Effector memory CD4-positive, alpha-beta T cell (primary cell): ENCODE measurements around the gene CCDC200.
"Not testable (repeated sequence)": the region's sequence is repeated elsewhere in the genome, so short reads cannot be mapped to it uniquely, and the experiment has no call there.

Source experiments
- DNase-seq, 3 donors: peaks; one replicate each; pipeline ENCODE4 v3.0.0-alpha.2; 2020
- H3K27ac ChIP-seq: 2 replicates; pipeline ENCODE4 v1.7.0; 2013; ENCODE audit warnings: mild to moderate bottlenecking, low read length, moderate library complexity; ENCODE audit not compliant: insufficient read depth, poor library complexity, severe bottlenecking
- H3K27me3 ChIP-seq: replicated peaks from 2 replicates; pipeline ENCODE4 v1.7.0; 2013; ENCODE audit warnings: mild to moderate bottlenecking, low read length; ENCODE audit not compliant: insufficient read depth, control insufficient read depth, poor library complexity, severe bottlenecking
- H3K36me3 ChIP-seq: 2 replicates; pipeline ENCODE4 v1.7.0; 2013; ENCODE audit warnings: mild to moderate bottlenecking, low read length, moderate library complexity; ENCODE audit not compliant: control insufficient read depth, insufficient read depth
- H3K4me1 ChIP-seq: 2 replicates; pipeline ENCODE4 v1.7.0; 2013; ENCODE audit warnings: low read length, mild to moderate bottlenecking; ENCODE audit not compliant: control insufficient read depth, insufficient read depth, poor library complexity, severe bottlenecking
- H3K4me3 ChIP-seq: 2 replicates; pipeline ENCODE4 v1.7.0; 2013; ENCODE audit warnings: low read length, low read depth, mild to moderate bottlenecking; ENCODE audit not compliant: insufficient read depth, poor library complexity, severe bottlenecking
- H3K9me3 ChIP-seq: 2 replicates; pipeline ENCODE4 v1.7.0; 2013; ENCODE audit warnings: mild to moderate bottlenecking, low read length, moderate library complexity; ENCODE audit not compliant: control insufficient read depth

The CCDC200 gene

GRCh38 chr17:43232021-43232699 lies 3.7 kb upstream of the CCDC200 start:
- not testable (repeated sequence) for H3K27ac ChIP-seq, H3K36me3 ChIP-seq, H3K4me1 ChIP-seq, H3K4me3 ChIP-seq, H3K27me3 ChIP-seq, H3K9me3 ChIP-seq
- peak in 1 of 3 donors; percentile 14 for DNase-seq

DNA sequence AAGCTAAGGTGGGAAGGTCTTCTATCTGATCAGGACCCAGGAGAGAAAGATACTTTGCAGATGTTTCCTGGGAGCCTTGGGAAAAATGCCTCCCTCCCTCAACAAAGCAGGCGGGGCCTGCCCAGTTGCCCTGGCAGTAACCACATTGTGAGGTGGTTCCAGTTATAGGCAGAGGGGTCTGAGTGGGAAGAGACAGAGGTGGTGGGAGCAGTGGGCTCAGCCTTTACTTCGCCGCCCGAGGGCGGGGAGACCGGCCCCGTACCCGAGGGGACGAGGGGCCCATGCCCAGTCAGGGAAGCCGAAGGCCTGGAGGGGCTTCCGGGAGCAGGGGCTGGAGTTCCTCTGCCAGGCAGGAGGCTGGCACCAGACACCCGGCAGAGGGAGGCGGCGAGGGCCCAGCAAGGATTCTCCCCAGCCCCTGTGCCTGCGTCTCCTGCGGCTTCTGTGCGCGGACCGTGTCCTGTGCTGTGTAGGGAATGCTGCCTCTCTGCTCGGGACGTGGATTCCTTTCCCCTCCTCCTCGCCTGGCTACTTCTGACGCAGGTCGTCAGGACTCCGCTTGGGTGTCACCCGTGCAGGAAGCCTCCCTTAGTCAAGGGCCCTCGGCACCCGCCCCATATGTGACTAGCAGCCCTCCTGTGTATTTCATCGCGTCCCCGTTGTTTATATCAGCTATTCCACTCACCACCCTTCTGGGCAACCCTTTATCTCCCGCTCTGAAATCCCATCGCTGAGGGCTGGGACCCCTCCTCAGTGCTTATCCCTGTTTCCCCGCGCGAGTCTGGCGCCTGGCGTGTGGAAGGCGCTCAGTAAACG lies 3.0 kb upstream of the CCDC200 start:
- H3K27ac ChIP-seq, H3K4me3 ChIP-seq, H3K36me3 ChIP-seq, H3K4me1 ChIP-seq, H3K9me3 ChIP-seq, DNase-seq, H3K27me3 ChIP-seq: not testable (repeated sequence)

GRCh38 chr17:43226393-43226792 lies 2.0 kb downstream of the CCDC200 start:
- Histone ChIP-seq H3K27me3 (no peaks in the 10 kb centered on the region), H3K27ac (no peak overlapping the region), H3K4me3 (no peak overlapping the region), H3K9me3 (no peaks in the 10 kb centered on the region), H3K4me1 (no peaks in the 10 kb centered on the region), H3K36me3 (no peaks in the 10 kb centered on the region)
- no peak for DNase-seq

- no peak for DNase-seq
Measured at GRCh38 chr17:43224146-43224705, 4.2 kb downstream of the CCDC200 start.

GRCh38 chr17:43220511-43221125 lies 7.8 kb downstream of the CCDC200 start:
- H3K9me3 ChIP-seq, result no peaks in the 10 kb centered on the region
- no peak for DNase-seq
- H3K4me1 ChIP-seq, result no peaks in the 10 kb centered on the region
- peaks cover 11% of the 10 kb centered on the region for H3K36me3 ChIP-seq
- no peaks in the 10 kb centered on the region for H3K27me3 ChIP-seq
- H3K4me3 ChIP-seq, result no peak overlapping the region
- no peak overlapping the region for H3K27ac ChIP-seq

More at GRCh38 chr17:43224146-43224705, 4.2 kb downstream of the CCDC200 start:
- Histone ChIP-seq H3K36me3 (no peaks in the 10 kb centered on the region), H3K9me3 (no peaks in the 10 kb centered on the region), H3K27ac (no peak overlapping the region), H3K27me3 (no peaks in the 10 kb centered on the region), H3K4me3 (no peak overlapping the region), H3K4me1 (no peaks in the 10 kb centered on the region)

DNA sequence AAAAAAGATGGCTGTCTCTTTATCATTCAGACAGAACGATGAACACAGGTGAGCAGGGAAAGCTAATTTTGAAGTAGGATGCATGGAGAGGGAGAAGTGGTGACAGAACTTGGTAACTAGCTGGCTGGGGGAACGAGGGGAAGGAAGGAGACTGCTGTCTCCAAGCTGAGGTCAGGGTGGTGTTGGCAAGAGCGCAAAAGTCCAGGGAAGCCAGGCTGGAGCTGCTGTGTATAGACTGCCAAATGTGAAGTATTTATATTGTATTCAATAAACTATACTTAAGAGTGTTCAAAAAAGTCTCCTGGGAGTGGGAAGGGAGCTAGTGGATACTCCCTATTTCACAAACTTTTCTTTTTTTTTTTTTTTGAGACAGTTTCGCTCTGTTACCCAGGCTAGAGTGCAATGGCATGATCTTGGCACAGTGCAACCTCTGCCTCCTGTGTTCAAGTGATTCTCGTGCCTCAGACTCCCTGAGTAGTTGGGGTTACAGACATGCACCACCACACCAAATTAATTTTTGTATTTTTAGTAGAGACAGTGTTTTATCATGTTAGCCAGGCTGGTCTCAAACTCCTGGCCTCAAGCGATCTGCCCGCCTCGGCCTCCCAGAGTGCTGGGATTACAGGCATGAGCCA lies 8.6 kb downstream of the CCDC200 start:
- no peak for DNase-seq
- Histone ChIP-seq H3K9me3 (no peaks in the 10 kb centered on the region), H3K4me3 (no peak overlapping the region), H3K4me1 (no peaks in the 10 kb centered on the region), H3K27me3 (no peaks in the 10 kb centered on the region), H3K36me3 (peaks cover 11% of the 10 kb centered on the region), H3K27ac (no peak overlapping the region)

- no peak overlapping the region for H3K4me3 ChIP-seq
- no peak for DNase-seq
- H3K4me1 ChIP-seq, result no peaks in the 10 kb centered on the region
- no peak overlapping the region for H3K27ac ChIP-seq
- peaks cover 11% of the 10 kb centered on the region for H3K36me3 ChIP-seq
- H3K27me3 ChIP-seq, result no peaks in the 10 kb centered on the region
- H3K9me3 ChIP-seq, result no peaks in the 10 kb centered on the region
Measured at GRCh38 chr17:43219001-43219400, 9.4 kb downstream of the CCDC200 start.

GRCh38 chr17:43217614-43218087 lies 10.8 kb downstream of the CCDC200 start:
- Histone ChIP-seq H3K36me3 (peaks cover 11% of the 10 kb centered on the region), H3K4me1 (no peaks in the 10 kb centered on the region), H3K9me3 (no peaks in the 10 kb centered on the region), H3K27ac (no peak overlapping the region), H3K27me3 (no peaks in the 10 kb centered on the region), H3K4me3 (no peak overlapping the region)
- no peak for DNase-seq

DNA sequence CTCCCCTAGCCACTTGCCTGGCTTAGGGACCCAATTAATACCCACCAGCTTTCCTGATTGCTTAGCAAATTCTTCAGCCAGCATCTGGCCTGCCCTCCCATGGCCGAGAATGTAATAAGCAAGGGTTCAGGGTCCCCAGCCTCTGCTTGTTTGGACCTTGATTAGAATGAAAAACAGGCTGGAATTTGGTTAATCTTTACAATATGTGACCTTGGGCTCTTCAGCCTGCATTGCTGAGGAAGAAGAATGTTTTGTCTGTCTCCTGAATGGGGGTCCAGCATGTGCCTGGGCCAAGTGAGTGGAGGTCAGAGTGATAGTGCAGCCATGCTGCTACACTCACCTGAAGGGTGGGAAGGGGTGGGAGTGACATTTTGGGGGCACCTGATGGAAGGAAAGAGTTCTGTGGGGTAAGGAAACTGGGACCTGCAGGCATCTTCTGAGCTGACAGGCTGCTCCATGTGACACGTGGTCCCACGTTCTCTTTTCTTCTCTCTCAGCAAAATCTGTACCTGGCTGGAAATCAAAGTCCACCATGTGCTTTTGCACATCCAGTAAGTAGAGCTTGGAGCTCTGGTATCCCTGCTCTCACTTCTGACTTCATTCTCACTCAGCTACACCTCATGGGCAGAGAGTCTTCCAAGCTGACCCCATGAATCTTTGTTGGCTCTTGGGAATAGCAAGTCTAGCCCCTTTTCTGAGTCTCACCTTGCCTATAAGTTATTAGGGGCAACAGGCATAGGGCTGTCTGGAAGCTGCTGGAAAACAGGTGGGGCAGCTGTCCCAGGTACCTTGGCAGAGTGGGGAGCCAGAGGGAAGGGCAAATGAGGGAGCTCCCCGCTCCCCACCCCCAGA lies 11.4 kb downstream of the CCDC200 start:
- Histone ChIP-seq H3K36me3 (peaks cover 11% of the 10 kb centered on the region), H3K9me3 (no peaks in the 10 kb centered on the region), H3K27me3 (no peaks in the 10 kb centered on the region), H3K4me3 (no peak overlapping the region), H3K27ac (no peak overlapping the region), H3K4me1 (peaks cover 5% of the 10 kb centered on the region)
- no peak for DNase-seq
